ENCODE measurements around the gene LRGUK.
"Not testable (repeated sequence)": the region's sequence is repeated elsewhere in the genome, so short reads cannot be mapped to it uniquely, and the experiment has no call there.

The LRGUK gene

DNA sequence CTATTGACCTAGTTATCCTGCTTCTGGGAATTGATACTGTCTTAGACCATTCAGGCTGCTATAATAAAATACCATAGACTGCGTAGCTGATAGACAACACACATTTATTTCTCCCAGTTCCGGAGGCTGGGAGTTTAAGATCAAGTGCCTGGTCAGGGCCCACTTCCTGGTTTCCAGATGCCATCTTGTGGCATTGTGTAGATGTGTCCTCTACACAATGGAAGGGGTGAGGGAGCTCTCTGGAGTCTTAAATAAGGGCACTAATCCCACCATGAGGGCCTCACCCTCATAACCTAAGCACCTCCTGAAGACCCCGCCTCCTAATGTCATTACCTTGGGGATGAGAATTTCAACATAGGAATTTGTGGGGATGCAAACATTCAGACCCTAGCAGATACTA lies 127.2 kb downstream of the LRGUK start:
- DNase-seq, result peak; percentile 42

DNA sequence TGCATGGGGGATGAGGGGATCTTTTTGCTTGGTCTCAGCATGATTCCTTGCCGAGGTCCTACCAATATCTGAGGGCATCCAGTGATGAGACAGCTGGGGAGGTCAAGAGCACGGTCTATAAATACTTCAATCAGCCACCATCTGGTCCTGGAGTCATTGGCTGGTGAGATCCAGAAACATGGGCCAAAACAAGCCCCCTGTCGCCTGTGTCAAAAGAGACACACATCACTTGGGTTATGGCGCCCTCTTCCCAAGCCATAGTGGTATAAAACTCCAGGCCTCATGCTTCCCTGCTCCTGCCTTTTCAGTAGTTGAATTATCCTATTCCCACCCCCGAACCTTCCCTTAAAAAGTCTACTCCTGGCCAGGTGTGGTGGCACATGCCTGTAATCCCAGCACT lies 128.7 kb downstream of the LRGUK start:
- DNase-seq, result no peak

DNA sequence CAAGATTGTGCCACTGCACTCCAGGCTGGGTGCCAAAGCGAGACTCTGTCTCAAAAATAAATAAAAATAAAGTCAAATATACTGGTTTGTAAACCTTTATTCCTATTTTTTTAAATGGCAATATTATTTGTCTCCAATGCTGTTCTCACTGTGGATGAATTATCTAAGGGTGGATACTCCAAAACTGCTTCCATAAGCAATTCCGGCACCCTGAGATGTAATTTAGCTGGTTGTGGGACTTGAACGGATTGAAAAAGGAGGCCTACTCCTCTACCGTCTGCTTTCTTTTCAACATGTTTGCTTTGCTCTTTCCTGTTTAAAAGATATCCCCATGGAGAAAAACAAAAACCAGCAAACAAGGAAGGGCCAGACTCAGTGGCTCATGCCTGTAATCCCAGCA lies 135.2 kb downstream of the LRGUK start:
- no peak for DNase-seq

DNA sequence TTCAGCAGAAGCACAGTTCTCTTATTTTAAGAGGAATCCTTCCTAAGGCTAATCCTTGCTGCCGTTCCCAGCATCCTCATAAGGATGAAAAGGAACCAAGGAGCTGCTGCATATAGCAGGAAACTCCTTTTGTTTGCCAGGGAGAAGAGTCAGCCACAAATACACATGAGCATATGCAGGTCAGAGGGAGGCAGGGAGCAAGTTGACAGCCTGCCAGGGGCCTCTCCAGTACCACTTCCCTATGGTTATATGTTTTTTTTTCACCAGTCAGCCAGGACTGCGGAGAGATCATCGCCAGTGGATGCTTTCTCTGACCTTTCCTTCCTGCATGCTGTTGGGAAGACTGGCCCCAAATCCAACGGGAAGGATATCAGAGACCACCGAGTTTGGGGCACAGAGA lies 149.8 kb downstream of the LRGUK start:
- DNase-seq, result no peak

DNA sequence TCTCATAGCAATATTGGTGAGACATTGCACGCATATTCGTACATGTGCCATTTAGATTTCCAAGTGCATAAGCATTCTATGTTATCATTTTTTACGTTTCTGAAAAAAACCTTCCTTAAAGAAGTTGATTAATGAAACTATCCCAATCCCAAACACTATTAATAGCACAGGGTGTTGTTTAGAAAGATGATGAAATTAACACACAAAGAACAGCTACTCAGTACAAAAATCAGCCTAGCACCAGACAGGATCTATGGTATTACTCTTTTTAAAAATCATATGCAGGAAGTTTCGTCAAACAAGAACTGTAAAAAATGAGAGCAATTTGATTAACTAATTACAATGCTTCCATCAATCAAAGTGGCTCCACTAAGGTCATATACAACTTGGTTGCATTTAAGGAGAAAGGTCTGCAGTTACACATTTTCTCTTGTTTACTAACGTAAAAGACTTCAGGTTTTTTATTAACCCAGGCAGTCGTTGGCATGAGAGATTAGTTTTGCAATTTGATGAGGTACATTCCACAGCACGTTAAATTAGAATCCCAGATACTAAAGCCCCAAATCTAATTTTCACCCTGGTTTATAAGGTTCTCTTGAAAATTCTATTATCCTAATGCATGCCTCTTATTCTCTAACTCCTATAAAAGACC lies 151.5 kb downstream of the LRGUK start:
- DNase-seq, result no peak

DNA sequence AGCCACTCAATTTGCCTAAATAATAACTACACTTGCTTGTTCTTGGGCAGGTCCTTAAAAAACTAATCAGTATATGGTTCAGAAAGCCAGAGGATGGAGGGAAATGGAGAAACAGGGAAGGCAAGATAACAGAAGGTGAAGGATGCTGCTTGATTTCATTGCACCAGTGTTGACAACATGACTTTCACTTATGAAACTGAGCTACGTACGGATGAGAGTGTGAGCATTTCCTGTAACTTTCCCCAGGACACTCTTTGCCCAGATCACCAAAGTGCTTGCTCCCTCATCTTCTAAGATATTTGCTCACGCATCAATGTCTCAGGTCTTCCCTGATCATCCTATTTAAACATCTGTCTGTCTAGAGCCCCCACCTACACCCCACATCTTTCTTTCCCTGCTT lies 152.2 kb downstream of the LRGUK start:
- DNase-seq, result no peak

DNA sequence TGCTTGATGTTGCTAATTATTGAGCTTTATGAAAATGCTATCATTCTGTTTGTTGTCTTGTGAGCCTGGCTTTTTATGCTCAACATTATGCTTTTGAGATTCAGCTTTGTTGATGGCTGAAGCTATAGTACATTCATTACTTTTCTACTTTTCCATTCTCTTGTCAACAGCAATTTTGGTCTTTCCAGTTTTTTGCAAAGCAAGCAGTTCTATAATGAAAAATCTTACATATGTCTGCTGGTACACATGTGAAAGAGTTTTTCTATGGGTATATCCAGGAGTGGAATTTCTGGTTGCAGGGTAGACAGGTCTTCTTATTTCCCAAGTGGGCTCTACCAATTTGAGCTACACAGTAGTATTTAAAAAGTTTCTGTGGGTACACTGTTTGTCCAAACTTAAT lies 152.8 kb downstream of the LRGUK start:
- DNase-seq, result no peak

DNA sequence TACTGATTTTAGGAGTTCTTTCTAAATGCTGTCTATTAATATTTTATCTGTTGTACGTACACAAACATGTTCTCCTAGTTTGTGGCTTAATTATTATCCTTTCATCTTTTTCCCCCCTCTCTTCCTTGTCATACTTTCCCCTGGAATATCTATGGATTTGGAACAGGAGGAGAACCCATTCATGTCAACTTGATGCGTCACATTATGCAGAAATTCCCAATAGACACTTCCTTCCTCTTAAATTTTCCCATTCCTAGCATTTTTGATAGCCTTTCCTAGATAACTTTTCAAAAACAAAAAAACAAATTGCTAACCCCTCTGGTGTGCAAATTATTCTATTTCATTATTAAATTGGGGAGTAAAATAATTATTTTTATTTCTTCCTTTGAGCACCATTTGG lies 153.4 kb downstream of the LRGUK start:
- no peak for DNase-seq

DNA sequence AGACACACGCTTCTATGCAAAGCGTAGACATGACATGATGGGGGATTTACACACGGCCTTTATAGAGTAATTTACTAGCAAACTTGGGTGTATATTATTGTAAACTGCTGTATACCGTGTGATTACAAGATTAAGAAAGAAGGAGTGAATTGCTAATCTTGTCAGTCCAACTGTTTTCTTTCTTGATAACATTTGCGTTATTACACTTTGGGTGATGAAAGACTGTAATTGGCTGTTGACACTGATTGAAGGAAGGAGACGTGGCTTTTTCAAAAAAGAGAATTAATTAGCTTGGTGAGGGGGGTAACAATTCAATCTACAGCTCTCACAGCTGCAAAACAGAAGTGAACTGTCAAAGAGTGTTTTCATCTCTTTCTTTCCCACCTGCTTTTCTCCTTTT lies 156.9 kb downstream of the LRGUK start:
- DNase-seq, result no peak

DNA sequence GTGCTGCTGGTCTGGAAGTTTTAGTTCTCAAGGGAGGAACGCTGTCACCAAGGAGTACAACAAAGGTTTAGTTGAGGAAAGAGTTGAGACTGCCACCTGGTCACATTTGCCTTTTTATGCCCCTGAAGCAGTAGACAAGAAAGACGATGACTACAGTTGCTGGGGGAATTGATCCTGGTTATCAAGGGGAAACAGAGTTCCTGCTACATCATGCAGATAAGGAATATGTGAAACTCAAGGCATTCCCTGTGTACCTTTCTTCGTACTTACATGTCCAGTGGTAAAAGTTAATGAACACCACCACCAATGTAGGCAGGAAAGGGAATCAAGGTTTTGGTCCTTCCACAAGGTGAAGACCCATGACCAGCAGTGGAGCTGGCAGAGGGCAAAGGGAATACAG lies 157.8 kb downstream of the LRGUK start:
- no peak for DNase-seq

DNA sequence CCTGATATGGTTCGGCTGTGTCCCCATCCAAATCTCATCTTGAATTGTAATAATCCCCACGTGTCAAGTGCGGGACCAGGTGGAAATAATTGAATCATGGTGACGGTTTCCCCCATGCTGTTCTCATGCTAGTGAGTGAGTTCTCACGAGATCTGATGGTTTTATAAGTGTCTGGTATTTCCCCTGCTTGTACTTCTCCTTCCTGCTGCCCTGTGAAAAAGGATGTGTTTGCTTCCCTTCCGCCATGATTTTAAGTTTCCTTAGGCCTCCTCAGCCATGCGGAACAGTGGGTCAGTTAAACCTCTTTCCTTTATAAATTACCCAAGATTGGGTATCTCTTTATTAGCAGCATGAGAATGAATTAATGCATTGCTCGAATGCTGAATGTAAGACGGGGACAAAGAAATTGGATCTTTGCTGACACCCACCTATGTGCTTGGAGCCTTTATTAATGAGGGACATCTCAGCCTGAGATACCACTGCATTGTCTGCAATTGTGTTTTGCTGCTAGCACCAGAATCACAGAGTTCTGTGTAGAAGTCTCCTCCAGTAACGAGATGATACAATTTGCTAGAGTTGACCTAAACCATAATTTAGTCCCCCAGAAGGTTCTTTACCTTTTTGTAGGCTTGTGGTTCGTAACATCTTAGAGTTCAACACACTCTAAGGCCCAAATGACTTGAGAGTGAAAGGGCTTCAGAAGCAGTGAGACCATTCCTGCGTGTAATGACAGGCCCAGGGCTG lies 160.9 kb downstream of the LRGUK start:
- DNase-seq, result peak; percentile 30

DNA sequence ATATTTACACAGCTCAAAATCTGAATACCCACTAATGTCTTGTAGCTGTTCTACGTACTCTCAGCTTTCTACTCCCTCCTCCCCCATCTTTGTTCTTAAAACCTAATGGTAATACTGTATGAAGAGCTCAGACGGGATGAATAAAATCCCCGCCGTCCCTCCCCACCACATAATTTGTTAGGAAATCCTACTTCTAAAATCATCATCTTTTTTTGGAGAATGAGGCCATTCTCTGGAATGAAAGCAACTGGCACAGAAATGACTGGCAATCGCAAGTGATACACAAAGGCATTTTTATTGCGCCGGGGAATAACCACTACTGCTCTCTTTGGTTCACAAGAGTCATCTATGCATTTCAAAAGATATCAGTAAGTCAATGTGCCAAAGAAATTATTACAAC lies 162.3 kb downstream of the LRGUK start:
- no peak for DNase-seq

DNA sequence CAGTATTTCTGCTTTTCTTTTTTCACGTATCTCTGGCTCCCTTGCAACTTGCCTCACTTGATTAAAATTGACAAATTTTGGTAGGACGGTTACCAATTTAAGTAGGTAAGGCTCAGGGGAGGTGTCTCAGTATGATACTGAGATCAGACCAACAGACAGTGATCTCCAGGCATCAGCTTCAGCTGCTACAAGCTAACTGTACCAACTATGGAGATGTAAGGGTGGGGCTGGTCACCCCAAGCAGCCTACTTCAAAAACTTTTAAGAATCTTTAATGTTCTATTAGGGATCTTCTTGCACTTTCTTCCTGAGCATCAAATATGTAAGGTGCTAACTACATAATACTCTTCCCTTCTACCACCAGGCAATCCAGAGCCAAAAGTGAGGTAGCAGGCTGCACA lies 162.7 kb downstream of the LRGUK start:
- no peak for DNase-seq

DNA sequence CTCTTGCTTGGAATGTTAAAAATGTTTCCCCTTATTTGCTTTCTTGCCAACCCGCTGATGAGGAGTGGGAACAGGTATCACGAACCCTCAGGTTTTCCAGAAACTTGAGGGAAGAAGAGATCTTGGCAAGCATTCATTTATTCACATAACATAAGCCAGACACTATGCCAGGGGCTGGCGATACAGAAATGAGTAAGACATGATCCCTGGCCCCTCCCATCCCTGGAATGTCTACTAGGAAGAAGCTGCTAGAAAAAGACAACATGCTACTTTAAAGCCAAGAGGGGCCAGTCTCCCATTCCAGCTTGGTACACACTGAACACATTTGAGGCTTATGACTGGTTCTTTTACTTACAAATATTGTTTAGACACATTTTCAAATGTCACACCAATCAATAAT lies 163.1 kb downstream of the LRGUK start:
- DNase-seq, result no peak

DNA sequence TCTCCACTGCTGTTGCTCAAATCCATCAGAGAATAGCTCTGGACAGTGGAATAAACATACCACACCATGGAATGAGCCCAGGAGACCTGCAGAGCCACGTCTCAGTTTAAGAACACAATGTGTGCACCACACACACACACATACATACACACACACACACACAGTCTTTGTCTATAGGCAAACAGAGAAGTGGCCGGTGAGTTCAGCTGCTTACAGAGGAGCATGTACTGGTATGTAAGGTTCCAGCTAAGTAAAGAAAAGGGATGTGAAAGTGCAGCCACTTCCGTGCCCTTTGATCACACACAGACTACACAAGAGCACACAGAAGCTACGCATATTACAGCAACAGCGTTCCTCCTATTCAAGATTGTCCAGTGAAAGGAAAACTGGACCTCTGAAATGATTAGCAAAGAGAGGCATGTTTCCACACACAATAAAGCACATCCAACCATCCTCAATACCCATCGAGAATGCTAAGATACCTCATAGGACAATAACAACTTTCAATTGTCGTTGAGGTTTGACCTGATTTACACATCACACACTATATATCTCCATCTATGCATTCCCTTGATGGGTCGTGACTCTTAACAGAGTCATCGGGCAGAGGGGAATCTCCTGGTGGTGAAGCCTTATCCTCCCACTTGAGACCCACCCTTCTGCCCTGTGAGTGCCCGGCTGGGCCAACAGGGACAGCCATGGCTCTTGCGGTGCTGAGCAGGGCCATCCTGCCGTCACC lies 166.0 kb downstream of the LRGUK start:
- DNase-seq, result peak; percentile 86

DNA sequence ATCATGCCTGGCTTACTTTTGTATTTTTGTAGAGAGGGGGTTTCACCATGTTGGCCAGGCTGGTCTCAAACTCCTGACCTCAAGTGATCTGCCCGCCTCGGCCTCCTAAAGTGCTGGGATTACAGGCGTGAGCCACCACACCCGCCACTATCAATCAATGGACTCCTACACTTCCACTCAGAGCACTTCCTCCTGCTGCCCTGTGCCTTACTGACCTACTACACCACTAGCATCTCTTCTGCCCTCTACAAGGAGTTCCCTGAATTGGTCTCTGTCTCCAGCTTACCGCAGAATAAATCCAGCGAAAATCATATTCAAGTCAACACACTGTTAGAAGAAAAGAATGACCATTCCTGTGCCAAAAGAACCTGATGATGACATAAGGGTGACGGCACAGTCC lies 168.8 kb downstream of the LRGUK start:
- DNase-seq, result not testable (repeated sequence)

DNA sequence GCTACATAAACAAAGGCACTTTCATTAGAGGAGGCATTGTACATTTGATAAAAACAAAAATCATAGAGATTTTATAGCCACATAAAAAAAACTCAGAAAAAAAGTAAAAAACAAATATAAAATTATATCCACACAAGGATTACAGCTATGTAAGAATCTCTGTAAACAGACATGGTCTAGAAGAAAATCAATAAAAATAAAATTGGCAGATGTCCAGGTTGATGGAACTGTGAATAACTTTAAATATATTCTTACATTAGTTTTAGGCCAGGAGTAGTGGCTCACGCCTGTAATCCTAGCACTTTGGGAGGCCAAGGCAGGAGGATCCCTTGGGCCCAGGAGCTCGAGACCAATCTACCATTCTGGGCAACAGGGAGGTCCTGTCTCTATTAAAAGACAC lies 170.3 kb downstream of the LRGUK start:
- no peak for DNase-seq

DNA sequence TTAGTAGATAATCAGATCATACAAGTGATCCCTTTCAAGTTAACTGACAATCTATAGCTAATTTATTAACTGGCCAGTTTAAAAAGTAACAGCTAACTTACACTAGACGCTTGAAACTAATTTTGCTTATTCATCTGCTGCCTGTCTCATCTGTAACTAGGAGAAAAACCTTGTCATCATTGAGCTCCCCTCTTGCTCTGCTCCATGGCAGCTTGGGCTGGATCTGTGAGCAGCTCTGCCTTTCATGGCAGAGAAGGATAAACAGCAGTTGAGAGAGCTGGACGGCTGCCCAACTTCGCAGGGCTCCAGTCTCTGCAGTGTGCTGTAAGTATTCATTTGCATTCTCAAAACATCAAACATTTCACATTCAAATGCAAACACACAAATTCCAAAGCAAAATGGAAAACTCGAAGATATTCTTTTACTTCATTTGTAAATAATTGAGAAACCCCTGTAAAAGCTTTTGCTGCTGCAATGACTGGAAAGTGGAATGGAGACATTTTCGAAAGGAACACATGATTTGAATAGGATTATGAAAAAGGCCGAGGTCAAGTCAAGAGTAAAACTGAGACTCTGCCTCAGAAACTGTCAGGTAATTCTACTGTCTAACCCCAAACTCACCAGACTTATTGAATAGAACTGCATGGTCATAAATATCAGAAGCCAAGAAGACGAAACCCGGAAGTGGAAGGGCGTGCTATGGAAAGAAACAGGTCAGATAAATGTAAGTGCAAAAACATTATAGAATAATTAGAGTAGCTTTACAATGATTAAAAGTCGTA lies 172.0 kb downstream of the LRGUK start:
- no peak for DNase-seq

DNA sequence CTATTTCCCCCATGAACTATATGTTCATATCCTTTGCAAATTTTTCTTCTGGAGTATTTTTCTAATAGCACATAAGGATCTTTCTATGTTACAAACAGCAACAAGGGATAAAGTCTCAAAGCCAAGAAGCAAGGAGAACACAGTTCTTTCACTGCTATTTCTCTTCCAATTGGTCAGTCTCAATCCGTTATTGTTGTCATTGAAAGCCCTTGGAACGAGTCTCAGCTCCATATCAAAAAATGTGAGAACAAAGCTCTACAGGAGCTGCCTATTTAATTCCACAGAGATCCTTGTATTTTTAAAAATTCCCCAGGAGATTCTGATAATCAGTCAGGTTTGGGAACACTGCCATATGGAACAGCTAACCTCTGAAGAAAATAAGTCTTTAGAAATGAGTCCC lies 173.8 kb downstream of the LRGUK start:
- no peak for DNase-seq

DNA sequence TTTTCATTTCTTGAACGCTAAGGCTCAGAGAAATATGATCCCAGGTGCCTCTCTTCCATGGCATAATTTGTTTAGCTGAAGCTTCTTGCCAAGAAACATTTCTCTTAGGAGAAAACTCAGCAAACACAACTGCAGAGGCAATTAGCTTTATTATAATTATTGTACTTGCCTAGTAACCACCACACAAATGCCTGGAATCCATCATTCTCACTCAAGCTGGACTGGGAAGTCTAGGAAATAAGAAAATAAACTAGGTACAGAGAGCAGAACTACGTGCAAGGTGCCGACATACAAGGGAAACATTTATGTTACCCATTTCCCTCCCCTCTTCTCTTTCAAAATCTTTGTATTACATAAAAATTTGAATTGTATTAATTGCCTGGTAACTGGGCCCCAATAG lies 174.5 kb downstream of the LRGUK start:
- DNase-seq, result no peak

DNA sequence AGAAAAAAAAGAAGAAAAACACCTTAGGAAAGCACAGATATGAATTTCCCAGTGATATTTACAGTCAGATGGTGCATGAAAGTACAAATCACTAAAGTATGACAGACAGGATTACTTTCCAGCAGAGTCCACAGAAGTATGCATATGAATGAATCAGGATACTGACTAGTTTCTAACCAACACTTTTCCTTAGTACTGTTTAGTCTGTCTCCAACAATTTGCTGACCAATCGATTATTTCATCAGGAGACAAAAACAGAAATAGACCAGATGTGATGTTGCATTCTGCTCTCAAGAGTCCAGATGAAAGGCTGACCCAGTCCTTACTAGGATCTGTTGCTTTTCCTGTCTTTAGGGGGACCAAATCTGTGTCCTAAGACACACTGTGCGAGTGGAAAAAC lies 175.0 kb downstream of the LRGUK start:
- DNase-seq, result no peak

DNA sequence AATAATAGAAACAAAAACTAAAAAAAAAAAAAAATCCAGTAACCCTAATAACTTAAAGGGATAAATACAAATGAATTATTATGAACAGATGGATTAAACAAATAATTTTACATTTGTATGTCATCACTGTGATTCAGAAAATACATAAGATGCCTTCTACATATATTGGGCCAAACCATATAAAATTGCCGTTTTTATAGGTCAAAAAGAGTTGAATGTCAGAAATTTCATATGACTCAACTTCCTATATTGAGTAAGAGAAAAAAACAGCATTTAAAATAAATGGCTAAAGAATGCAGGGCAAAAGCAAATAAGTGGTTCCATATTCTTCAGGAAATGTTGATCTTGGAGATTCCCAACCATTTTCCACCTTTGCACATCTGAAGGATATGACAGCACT lies 180.2 kb downstream of the LRGUK start:
- DNase-seq, result no peak

DNA sequence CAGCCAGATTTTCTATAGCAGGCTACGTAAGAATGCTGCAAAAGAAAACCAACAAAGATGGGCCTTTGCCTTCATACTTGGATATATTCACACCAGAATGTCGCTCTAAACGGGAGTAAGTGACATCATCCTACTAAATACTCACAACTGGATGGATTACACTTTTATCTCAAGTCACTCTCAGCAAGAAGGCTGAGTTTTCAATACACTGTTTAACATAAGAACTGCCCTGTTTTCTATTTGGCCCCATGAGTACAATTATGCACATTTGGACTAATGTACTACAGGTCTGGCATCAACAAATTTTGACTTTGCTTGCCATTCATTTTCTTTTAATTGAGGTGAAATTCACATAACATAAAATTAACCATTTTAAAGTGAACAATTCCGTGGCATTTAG lies 181.4 kb downstream of the LRGUK start:
- no peak for DNase-seq

DNA sequence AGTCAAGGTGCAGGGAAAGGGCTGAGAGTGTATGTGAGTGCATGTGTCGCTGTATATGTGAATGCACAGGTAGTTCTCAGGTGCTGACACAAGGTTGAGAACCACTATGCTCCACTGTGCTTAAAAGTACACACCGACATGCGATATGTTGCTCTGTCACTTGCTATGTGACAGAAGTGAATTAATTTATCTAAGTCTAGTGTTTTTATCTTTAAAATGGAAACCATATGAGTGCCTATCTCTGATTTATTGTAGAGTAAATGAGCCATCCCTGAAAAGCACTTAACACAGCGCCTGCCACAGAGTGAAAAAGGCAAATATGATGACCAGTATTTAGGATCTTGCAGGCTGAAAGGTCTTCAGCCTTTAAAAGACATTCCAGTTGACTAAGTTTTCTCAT lies 184.7 kb downstream of the LRGUK start:
- DNase-seq, result no peak
